KMS-11 (cell line): ENCODE results near the gene NAPEPLD.
"Not testable (repeated sequence)": the region's sequence is repeated elsewhere in the genome, so short reads cannot be mapped to it uniquely, and the experiment has no call there.

Source experiments
- H2AFZ ChIP-seq: fragments of 200-600 bp; sonication (generic); 2 replicates; pipeline ENCODE4 v1.6.1; 2016; ENCODE audit warnings: antibody characterized with exemption, mixed run types, low read depth
- H3K27ac ChIP-seq: fragments of 200-600 bp; sonication (generic); 2 replicates; pipeline ENCODE4 v1.6.1; 2016; ENCODE audit warnings: mild to moderate bottlenecking, mixed run types
- H3K27me3 ChIP-seq: fragments of 200-600 bp; sonication (generic); 2 replicates; pipeline ENCODE4 v1.6.1; 2017; ENCODE audit warnings: mild to moderate bottlenecking, low read depth, mixed run types, moderate library complexity; ENCODE audit not compliant: insufficient read depth
- H3K36me3 ChIP-seq: fragments of 200-600 bp; sonication (generic); 2 replicates; pipeline ENCODE4 v1.6.1; 2017; ENCODE audit warnings: mild to moderate bottlenecking, mixed run types; ENCODE audit not compliant: insufficient read depth
- H3K4me1 ChIP-seq: fragments of 200-600 bp; sonication (generic); 2 replicates; pipeline ENCODE4 v1.6.1; 2016; ENCODE audit warnings: mild to moderate bottlenecking, low read depth, mixed run types; ENCODE audit not compliant: poor library complexity, severe bottlenecking
- H3K4me2 ChIP-seq: fragments of 200-600 bp; sonication (generic); 2 replicates; pipeline ENCODE4 v1.7.0; 2016; ENCODE audit warnings: mild to moderate bottlenecking, mixed run types
- H3K4me3 ChIP-seq: fragments of 200-600 bp; sonication (generic); IDR thresholded peaks from 2 replicates; pipeline ENCODE4 v1.6.1; 2017; ENCODE audit warnings: low read depth, low read length, mixed read lengths; ENCODE audit not compliant: insufficient read depth
- H3K79me2 ChIP-seq: fragments of 200-600 bp; sonication (generic); 2 replicates; pipeline ENCODE4 v1.6.1; 2016; ENCODE audit warnings: low read depth, mixed run types; ENCODE audit not compliant: insufficient read depth
- H3K9ac ChIP-seq: fragments of 200-600 bp; sonication (generic); 2 replicates; pipeline ENCODE4 v1.6.1; 2016; ENCODE audit warnings: mild to moderate bottlenecking, mixed run types
- H4K20me1 ChIP-seq: fragments of 200-600 bp; sonication (generic); 2 replicates; pipeline ENCODE4 v1.6.1; 2016; ENCODE audit warnings: mild to moderate bottlenecking, mixed run types; ENCODE audit not compliant: insufficient read depth
- TF ChIP-seq, protein P1 (sequence below): fragments of 200-600 bp; sonication (generic); conservative IDR thresholded peaks from 2 replicates; pipeline ENCODE4 v1.6.1; 2017; ENCODE audit warnings: low read depth, mild to moderate bottlenecking, antibody characterized with exemption, low read length, moderate library complexity, mixed read lengths

The NAPEPLD gene

DNA sequence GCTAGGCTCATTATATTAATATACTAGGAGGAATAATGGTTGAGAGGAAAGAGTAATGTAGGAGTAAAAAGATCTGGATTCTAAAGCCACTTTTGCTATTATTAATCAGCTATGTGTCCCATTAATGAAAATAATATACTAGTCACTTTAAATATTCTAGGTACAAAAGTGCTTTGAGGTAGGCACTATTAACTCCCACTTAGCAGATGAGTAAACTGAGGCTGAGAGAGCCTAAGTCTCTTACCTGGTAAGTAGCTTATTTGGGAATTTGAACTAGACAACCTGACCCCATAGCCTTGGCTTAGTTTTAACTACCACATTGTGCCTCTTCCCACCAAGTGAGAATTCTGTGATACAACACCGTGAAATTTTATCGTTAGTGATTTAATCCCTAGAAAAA lies 68.0 kb downstream of the NAPEPLD start:
- H3K79me2 ChIP-seq, result peaks cover 43% of the 10 kb centered on the region
- no peaks in the 10 kb centered on the region for H3K27me3 ChIP-seq
- H2AFZ ChIP-seq, result no peak overlapping the region
- H3K36me3 ChIP-seq, result no peaks in the 10 kb centered on the region; the same call in 1 of the 2 replicates
- no peaks in the 10 kb centered on the region for H4K20me1 ChIP-seq
- H3K9ac ChIP-seq, result no peak overlapping the region
- H3K4me3 ChIP-seq, result no peak overlapping the region
- TF ChIP-seq, protein P1, sequence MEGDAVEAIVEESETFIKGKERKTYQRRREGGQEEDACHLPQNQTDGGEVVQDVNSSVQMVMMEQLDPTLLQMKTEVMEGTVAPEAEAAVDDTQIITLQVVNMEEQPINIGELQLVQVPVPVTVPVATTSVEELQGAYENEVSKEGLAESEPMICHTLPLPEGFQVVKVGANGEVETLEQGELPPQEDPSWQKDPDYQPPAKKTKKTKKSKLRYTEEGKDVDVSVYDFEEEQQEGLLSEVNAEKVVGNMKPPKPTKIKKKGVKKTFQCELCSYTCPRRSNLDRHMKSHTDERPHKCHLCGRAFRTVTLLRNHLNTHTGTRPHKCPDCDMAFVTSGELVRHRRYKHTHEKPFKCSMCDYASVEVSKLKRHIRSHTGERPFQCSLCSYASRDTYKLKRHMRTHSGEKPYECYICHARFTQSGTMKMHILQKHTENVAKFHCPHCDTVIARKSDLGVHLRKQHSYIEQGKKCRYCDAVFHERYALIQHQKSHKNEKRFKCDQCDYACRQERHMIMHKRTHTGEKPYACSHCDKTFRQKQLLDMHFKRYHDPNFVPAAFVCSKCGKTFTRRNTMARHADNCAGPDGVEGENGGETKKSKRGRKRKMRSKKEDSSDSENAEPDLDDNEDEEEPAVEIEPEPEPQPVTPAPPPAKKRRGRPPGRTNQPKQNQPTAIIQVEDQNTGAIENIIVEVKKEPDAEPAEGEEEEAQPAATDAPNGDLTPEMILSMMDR, result no peak
- H3K4me1 ChIP-seq, result peaks cover 16% of the 10 kb centered on the region
- no peak overlapping the region for H3K4me2 ChIP-seq
- H3K27ac ChIP-seq, result no peak overlapping the region

DNA sequence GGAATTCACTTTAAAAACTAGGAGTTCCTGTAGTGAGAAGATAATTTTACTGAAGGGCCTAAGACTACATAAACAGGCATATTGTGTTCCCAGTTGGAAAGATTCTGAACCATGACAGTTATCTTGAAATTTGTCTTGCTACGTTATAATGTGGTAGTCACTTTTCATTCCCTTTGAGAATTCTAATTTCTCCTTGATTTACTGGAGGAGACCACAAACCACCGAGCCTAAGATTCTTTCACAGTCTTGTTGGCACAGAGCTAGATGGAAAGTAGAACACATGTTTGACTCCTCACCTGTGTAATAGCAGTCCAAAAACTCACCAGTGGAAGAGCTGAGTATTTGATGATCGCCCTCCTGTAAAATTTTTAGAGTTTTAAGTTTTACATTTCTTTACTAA lies 69.1 kb downstream of the NAPEPLD start:
- Histone ChIP-seq H3K79me2 (peaks cover 48% of the 10 kb centered on the region), H3K27me3 (no peaks in the 10 kb centered on the region), H3K9ac (no peak overlapping the region), H3K4me2 (no peak overlapping the region), H3K4me1 (peaks cover 17% of the 10 kb centered on the region), H3K36me3 (no peaks in the 10 kb centered on the region), H4K20me1 (no peaks in the 10 kb centered on the region), H3K27ac (no peak overlapping the region), H2AFZ (no peak overlapping the region), H3K4me3 (no peak overlapping the region)
- TF ChIP-seq, protein P1, result no peak

DNA sequence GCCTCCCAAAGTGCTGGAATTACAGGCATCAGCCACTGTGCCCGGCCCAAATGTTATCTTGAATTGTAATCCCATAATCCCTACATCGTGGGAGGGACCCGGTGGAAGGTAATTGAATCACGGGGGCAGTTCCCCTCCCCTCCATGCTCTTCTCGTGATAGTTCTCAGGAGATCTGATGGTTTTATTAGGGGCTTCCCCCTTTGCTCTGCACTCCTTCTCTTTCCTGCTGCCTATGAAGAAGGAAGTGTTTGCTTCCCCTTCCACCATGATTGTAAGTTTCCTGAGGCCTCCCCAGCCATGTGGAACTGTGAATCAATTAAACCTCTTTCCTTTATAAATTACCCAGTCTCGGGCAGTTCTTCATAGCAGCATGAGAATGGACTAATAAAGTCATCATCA lies 70.7 kb downstream of the NAPEPLD start:
- not testable (repeated sequence) for H3K4me2 ChIP-seq, H4K20me1 ChIP-seq, H3K9ac ChIP-seq, H2AFZ ChIP-seq, H3K27me3 ChIP-seq, H3K4me3 ChIP-seq, H3K36me3 ChIP-seq, H3K27ac ChIP-seq
- Histone ChIP-seq H3K79me2 (peaks cover 48% of the 10 kb centered on the region), H3K4me1 (peaks cover 24% of the 10 kb centered on the region)

DNA sequence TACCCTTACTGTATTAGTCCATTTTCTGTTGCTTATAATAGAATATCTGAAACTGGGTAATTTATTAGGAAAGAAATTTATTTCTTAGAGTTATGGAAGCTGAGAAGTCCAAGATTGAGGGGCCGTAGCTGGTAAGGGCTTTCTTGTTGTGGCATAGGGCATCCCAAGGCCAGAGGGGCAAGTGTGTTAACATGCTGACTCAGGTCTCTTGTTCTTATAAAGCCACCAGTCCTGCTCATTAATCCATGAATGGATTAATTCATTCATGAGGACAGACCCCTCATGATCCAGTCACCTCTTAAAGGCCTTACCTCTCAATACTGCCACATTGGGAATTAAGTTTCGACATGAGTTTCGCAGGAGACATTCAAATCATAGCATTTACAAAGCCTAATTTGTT lies 71.6 kb downstream of the NAPEPLD start:
- Histone ChIP-seq H3K27ac (no peak overlapping the region), H2AFZ (no peak overlapping the region), H3K4me3 (no peak overlapping the region), H3K4me1 (peaks cover 24% of the 10 kb centered on the region), H3K36me3 (no peaks in the 10 kb centered on the region), H3K9ac (no peak overlapping the region), H3K4me2 (no peak overlapping the region; the same call in 1 of the 2 replicates), H3K27me3 (no peaks in the 10 kb centered on the region), H4K20me1 (no peaks in the 10 kb centered on the region), H3K79me2 (peaks cover 48% of the 10 kb centered on the region)
- TF ChIP-seq, protein P1, result no peak

DNA sequence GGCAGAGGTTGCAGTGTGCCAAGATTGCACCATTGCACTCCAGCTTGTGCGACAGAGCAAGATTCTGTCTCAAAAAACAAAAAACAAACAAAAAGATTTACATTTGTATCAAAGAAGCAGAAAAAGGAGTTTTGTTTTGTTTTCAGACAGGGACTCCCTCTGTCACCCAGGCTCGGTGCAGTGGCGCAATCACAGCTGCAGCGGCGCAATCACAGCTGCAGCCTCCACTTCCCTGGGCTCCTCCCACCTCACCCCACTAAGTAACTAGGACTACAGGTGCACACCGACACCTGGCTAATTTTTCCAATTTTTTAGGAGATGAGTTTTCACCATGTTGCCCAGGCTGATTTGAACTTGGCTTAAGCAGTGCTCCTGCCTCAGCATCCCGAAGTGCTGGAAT lies 72.1 kb downstream of the NAPEPLD start:
- Histone ChIP-seq H3K36me3 (no peaks in the 10 kb centered on the region), H3K4me2 (peak overlapping the region; percentile 84; the same call in 1 of the 2 replicates), H3K4me1 (peaks cover 24% of the 10 kb centered on the region), H3K79me2 (peaks cover 47% of the 10 kb centered on the region), H4K20me1 (no peaks in the 10 kb centered on the region), H3K4me3 (no peak overlapping the region), H2AFZ (no peak overlapping the region), H3K27ac (no peak overlapping the region), H3K9ac (no peak overlapping the region), H3K27me3 (no peaks in the 10 kb centered on the region)
- TF ChIP-seq, protein P1, result no peak
